ENCODE measurements around the gene PPP1R15B.

Gene PPP1R15B

DNA sequence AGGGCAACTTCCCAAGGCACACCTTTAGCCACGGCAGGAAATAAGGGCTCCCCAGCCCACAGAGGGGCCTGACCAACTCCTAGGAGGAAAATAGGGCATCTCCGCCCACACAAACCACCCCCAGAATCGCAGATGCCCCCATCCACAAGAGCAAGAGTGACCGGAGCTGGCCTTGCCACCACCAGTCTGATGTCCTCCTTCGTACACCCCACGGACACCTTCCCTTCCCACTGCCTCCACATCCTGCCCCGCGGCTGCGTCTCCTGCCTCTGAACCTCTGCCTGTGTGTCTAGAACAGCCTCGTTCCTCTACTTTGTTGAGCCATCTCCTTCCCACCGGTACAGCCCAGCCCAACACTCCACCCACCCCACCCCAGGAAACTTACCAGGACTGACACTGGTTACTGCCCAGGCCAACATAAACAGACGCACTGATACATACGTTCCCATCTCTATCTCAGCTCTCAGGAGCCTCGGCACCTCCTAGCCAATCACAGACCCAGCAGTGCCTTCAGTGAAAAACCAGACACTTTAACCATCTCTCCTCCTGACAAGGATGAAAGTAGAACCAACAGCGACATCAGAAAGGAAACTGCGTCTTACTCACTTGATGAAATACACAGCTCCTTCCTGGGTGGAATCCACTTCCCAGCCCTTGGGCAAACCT, 44.3 kb downstream of the PPP1R15B start:
- no peak for DNase-seq (ENCODE audit: low read depth)

- DNase-seq (ENCODE audit: low read depth) = no peak
Observed at GRCh38 chr1:204366759-204367158, 44.9 kb downstream of the PPP1R15B start.

GRCh38 chr1:204363335-204364114, 48.1 kb downstream of the PPP1R15B start:
- DNase-seq (ENCODE audit: low read depth) = peak; percentile 71

- no peak for DNase-seq (ENCODE audit: low read depth)
Observed at GRCh38 chr1:204362984-204363334, 48.7 kb downstream of the PPP1R15B start.

DNA sequence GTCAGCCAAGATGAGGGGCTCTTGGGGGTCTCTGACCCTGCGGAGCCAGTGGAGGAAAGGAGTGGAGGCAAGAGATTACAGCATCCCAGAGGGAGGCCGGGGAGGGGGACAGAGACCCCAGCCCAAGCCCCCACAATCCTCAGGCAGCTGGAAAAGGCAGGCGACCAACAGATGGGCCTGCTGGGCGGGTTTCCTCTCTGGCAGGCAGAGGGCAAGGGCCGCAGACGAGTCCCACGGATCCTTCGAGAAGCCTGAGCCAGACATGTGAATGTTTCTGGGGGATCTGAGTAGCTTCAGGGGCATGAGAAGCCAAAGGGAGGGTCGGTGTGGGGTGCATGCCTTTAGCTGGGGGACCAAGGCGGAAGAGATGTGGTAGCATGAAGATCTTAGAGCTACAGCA, 49.8 kb downstream of the PPP1R15B start:
- DNase-seq (ENCODE audit: low read depth) = no peak

DNA sequence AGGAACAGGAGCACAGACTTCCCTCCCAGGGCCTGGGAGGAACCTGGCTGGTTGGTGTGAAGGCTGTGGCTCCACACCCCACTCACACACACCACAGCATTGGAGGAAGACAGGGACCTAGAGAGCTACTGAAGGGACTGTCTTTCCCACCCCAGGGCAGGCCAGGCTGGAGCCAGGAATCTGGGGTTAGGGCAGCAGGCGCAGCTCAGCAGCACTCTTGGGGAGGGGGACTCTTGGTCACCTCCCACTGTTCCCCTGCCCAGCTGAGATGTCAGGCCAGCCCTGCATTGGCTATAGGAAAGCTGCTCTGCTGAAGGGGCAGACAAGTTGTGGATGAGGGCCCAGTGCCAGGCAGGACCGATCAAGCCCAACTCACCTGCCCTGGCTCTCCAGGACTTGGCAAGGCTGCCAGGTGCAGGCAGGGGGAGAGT, 50.3 kb downstream of the PPP1R15B start:
- no peak for DNase-seq (ENCODE audit: low read depth)

DNA sequence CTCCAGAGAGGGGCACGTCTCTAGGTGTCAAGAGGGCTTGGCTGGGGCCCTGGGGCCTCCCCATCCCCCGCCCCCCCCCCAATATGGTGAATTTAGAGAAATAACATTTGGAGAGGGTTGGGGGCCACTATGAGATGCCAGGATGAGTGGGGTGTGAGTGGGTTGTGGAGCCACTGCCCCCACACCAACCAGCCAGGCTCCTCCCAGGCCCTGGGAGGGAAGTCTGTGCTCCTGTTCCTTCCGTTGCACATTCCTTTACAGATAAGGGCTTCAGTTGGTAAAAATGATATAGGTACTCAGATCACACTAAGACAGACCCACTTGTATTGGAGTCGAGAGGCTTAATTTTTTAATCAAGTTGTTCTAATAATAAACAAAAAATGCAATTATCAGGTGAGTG, 51.3 kb downstream of the PPP1R15B start:
- no peak for DNase-seq (ENCODE audit: low read depth)

GRCh38 chr1:204359474-204360255, 52.0 kb downstream of the PPP1R15B start, which contains the start of gene PLEKHA6:
TSS of gene PLEKHA6 (minus strand) at chr1:204359929. CDS start at chr1:204273727, 86,202 bp downstream.
- DNase-seq (ENCODE audit: low read depth) = no peak

GRCh38 chr1:204359131-204359473, 52.5 kb downstream of the PPP1R15B start:
- DNase-seq (ENCODE audit: low read depth) = no peak

DNA sequence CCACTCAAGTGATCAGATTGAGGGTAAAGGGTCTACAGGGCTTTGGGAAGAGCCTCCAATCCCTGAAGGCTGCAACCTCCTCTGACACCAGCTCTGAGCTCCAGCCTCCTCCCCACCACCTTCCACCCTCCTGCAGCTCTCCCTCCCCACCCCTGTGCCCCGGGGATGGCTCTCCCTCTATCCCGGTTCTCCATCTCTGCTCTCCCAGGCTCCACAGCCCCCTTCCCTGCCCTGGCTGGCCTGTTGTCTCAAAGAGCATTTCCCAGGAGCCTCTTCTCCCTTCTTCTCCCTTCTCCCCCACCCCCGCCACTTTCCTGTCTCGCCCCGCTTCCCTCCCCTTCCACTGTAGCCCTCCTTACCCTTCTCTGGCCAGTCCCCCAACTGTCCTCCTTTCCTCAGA, 53.0 kb downstream of the PPP1R15B start:
- no peak for DNase-seq (ENCODE audit: low read depth)

DNA sequence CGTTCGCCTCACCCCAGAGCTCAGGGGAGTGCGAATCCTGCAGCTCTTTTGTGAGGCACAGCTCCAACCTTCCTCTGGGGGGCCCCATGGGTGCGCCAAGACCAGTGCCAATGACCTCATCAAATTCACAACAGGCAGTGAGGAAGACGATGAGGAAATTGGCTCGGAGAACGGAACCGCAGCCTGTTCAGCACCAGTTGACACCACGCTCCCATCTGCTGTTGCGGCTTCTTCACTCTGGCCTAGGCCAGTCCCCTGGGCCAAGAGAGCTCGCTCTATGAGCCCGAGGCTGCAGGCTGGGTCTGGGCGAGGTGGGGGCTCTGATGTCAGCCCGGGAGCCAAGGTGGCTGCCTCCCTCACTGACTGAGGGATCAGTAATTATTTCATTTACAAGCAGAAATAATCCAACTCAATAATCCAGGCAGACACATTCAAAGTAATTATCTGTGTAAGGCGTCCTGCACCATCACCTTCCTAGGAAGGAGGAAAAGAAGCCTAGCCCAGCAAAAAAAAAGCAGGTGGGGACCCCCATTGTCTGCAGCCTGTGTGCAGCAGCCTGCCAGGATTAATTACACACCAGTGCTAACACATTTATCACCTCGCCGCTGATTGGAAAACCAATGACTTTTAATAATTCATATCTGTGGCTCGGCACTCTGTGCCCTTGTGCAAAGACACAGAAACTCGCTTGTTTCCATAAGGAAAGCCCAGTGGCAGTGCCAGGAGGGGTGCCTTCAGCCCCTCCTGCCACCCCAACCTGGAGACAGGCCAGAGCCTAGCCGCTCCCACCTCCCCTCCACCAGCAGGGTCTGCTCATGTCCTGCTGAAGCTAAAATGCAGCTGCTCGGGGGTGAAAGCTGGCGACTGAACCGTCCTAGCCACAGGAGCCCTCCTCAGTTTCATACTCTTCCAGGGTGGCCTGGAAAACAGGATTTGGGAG, 53.8 kb downstream of the PPP1R15B start:
- DNase-seq (ENCODE audit: low read depth) = no peak

- DNase-seq (ENCODE audit: low read depth) = no peak
Observed at GRCh38 chr1:204356997-204357396, 54.6 kb downstream of the PPP1R15B start.

DNA sequence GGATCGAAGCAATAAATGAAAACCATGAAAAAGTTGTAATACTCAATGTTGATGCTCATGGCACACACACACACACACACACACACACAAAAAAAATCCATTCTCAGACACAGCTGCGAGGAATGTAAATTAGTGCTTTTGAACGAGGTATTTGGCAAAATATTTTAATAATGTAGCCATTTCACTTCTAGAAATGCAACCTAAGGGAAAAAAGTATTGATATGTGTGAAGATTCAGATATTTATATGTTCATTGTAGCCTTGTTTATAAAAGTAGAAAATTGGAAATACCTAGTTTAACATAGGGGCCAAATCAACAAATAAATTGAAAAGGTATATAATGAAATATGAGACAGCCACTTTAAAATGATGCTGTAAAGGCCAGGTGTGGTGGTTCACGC, 55.7 kb downstream of the PPP1R15B start:
- no peak for DNase-seq (ENCODE audit: low read depth)

GRCh38 chr1:204354579-204354978, 57.0 kb downstream of the PPP1R15B start:
- DNase-seq (ENCODE audit: low read depth) = no peak
